Activated naive CD4-positive, alpha-beta T cell treated with anti-CD3 and anti-CD28 coated beads, Interleukin-2, amount 50 U/mL, for 16 hours (primary cell): ENCODE data around the gene PDE2A.

Experiments
- DNase-seq: peaks from one replicate; pipeline ENCODE4 v3.0.0-alpha.2; 2020

PDE2A gene

DNA sequence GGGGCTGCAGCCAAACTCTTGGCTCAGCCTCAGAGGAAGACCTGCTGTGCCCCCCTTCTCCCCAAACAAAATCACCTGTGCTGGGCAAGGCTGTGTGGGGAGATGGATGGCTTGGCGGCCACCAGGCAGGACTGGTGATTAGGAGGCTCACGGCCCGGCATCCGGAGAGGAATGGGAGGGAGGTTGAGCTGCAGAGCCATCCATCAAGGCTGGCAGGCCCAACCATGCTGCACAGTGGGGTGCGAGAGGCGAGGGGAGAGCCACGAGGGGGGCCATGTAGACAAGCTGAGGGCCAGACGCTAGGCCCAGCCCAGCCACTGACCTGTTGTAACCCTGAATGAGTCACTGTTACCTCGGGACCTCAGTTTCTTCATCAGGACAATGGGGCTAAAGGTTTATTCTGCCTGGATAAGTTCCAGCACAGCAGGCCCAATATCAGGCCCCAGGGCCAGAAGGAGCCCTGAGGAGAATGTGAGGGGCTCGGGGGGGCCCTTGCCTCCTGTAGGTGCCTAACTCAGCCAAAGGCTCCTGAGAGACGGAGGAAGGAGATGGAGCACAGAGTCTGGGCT is 18.2 kb downstream of the PDE2A start:
- DNase-seq: no peak

DNA sequence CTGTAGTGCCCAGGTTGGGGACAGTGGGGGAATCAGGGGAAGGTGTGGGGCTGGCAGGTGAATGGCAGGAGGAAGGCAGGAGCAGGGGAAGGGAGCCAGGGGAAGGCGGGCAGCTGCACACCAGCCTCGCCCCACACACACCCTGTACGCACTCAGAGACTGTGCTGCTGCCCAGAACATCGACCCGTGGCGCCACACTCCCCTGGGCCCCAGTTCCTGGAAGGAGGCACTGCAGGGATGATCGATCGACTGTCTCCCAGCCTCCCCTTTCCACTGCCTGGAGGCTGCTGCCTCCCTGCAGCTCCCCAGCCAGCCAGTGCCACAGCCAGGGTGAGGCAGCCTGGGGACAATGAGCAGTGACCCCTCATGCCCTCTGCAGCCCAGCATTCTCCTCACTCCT is 19.2 kb downstream of the PDE2A start:
- DNase-seq: no peak

DNA sequence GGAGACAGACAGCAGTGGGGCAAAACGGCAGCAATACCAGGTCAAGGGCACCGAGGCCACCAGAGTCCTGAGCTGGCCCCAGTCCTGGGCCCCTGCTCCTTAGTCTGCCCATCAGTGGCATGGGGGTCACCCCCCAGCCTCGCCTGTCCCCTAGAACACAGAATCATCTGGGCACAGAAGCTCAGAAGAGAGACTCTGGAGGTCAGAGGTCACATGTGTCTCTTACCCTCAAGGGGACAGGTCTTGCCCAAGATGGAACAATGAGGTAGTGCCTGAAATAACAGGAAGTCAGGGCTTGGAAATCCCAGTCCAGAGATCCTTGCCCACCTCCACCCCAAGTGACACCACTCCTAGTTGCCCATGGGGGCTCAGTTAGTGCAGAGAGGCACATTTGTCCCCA is 20.6 kb downstream of the PDE2A start:
- DNase-seq: no peak

DNA sequence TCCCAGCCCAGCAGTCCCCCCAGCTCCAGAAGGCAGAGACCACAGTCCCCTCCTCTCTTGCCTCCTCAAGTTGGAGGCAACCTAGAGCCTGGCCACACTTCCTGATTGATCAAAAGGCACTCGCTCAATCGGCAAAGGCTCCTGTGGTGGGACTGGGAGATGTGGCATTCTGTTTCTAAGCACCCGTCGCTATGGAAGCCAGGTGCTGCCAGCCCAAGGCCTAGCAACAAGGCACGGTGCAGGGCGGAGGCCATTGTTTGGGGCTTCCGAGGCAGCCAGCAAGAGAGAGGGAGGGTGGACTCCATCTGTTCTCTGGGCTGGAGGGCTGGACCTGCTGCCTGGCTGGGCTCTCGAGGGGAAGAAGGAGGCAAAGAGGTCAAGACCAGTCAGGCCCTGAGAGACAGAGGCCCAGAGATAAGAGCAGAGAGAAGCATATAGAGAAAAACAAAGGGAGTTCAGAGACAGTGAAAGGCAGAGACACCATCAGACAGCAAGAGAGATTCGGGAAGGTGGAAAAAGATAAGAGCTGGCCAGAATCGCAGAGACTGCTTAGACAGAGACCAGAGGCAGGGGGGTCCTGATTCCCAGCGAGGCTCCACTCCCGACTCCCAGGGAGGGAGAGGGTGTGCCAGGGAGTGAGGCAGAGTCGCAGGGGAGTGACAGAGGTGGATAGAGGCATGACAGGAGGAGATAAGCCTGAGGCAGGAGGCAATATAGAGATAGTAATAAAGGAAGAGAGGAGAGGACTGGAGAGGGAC is 21.2 kb downstream of the PDE2A start:
- no peak for DNase-seq

DNA sequence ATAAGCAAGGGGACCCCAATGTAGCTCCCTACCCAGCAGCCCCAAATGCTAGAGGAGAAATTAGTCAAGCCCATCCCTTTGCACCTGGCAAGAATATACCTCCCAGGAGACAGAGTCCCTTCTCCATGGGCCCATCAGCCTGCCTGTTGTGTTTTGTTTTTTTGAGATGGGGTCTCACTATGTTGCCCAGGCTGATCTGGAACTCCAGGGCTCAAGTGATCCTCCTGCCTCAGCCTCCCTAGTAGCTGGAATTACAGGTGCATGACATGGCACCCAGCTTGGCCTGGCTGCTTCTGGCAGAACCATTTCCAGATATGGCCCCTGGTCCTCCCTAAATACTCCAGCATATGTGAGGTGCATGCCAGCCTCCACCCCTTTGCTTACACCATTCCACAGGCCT is 22.1 kb downstream of the PDE2A start:
- DNase-seq: no peak

DNA sequence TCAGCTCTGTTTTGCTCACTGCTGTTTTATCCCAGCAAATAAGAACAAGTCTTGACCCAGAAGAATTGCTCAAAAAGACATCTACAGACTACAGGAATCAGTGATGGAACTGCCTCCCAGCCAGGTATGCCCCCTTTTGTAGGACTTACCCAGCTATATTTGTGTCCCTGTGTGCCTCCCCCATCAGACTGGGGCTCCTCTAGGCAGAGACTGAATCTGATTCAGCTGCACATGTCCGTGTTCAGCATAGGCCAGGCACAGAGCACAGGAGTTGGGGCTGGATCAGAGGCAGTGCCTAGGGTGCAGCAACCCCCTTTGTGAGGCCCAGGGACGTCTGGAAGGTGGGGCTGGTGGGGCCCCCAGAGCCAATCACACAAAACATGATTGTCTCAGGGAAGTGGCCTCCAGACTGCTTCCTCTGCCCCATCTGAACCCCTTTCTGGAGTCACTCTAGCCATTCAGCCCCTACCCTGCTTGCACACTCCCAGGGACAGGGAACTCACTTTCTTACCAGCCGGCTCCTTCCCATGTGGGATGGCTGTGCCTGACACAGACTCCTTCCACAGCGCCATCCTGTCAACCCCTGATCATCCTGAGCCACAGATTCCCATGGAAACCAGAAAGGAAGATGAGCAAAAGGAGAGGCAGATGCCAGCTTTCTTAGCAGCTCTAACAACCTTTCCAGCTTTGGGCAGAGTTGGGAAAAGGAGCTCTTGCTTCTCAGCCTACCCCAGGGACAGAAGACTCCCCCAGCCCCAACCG is 24.8 kb downstream of the PDE2A start:
- DNase-seq: no peak

DNA sequence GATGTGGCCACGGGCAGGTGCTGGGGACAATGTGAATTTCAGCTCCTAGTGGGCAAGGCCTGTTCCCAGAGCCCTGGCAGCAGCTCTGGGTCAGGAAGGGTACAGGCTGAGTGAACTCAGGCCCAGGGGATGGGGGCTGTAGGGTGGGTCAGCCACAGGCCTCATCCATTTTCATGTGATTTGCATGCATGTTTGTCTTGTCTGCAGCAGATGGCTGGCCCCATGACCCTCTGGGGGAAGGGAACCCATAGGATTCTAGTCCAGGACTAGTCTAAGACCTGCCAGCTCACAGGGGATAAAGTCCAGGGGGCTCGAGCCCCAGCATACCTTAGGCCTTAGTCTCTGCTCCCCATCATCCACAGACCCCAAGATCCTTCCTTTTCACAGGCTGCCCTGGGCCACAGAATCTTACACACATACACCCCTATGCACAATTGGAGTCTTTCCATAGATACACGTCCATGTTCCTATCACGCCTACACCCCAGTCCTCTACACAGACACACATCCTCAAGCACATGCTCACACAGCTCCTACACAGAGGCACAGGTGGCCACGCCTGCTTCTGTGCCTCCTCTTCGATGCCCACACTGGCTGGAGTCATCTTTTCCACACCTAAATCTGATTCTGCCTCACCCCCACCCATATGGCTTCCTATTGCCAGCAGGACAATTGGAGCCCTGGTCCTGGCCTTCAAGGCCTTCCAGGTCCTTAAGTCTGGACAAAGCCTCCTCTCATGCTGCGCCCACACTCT is 25.7 kb downstream of the PDE2A start:
- no peak for DNase-seq

DNA sequence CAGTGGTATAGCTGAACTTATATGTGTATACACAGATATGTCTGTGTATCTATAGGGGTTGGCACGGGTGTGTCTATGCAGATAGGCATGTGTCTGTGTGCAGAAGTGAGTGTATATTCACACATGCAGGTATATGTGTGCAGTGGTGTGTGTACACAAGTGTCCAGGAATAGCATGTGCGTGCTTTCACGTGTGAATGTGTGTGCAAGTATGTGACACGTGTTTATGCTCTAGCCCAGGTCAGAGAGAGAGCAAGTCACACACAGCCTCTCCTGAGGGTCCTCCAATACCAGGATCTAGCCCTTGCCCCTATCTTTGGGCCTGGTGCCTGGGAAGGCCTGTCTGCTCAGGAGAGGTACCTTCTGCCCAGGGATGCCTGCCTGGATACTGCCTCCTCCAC is 26.3 kb downstream of the PDE2A start:
- no peak for DNase-seq

DNA sequence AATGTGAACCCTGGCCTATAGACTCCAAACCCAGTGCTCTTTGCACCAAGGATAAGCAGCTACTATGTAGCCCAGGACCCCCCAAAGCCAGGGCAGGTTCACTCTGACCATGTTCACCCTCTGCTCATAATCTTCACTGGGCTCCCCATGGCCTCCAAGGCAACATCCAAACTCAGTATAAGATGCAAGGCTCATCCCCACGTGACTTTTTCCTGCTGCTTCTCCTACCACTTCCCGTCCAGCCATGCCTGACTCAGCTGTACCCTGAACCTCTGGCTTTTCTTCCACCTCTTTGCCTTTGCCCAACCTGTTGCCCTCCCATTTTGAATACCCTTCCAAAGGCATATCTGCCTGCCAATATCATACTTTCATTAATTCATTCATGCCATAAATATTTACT is 27.8 kb downstream of the PDE2A start:
- DNase-seq: no peak

DNA sequence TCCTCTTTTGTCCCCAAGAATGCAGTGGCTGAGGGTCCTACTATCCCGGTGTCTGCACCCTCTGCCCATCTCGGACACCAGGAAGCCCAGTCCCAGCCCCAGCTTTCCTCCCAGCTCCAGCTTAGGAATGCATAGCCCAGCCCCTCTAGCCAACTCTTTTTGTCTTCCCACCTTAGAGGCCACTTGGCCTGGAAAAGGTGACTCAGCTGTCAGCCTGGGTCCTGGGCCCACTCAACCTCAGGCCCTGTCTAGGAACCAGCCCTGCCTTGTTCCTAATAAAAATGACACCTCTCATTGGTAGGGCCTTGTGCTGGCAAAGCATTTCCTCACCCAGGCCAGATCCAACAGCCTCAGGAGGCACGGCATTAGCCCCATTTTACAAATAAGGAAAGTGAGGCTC is 28.2 kb downstream of the PDE2A start:
- DNase-seq: no peak

DNA sequence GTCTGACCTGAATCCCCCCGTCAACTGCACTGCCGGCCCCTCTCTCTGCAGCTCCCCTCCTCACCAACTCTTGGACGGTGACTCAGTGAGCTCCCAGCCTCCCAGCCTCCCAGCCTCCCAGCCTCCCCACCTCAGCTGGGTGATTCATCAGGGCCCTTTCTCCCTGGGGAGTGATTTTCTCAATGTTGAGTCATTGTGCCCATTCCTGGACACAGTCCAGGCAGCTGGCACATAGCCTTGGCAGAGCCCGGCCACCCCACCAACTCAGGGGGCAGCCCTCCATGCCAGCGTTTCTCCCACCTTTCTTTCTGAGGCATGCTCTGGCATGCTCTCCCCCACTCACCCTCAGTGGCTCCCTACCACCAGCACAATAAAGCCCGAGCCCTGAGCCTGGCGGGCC is 30.7 kb downstream of the PDE2A start:
- no peak for DNase-seq

DNA sequence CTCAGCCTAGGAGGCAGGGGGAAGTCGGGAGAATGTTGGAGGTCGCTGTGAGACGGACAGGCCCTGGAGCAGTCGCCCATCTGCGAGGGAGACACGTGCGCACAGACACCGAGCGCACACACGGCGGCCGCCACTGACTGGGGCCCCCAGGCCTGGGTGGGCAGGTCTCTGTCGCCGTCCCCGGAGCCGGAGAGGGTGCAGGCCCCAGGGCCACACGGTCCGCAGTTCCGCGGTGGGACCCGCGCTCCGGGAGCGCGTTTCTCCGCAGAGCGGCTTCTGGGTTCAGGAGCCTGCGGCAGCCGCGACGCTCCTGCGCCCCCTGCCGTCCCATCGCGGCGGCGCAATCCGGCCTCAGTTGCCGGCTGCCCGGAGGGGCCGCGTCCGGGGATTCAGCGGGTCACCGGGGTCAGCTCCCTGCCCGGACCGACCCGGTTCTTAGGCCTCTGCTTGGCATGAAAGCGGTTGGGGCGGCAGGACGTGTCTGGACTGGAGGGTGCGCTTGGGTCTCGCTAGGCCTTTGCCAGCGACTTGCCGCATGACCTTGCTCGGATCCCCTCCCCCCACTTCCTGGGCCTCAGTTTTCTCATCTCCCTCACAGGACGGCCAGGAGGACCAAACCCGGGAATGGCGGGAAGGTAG is 31.2 kb downstream of the PDE2A start:
- DNase-seq: peak; percentile 69

DNA sequence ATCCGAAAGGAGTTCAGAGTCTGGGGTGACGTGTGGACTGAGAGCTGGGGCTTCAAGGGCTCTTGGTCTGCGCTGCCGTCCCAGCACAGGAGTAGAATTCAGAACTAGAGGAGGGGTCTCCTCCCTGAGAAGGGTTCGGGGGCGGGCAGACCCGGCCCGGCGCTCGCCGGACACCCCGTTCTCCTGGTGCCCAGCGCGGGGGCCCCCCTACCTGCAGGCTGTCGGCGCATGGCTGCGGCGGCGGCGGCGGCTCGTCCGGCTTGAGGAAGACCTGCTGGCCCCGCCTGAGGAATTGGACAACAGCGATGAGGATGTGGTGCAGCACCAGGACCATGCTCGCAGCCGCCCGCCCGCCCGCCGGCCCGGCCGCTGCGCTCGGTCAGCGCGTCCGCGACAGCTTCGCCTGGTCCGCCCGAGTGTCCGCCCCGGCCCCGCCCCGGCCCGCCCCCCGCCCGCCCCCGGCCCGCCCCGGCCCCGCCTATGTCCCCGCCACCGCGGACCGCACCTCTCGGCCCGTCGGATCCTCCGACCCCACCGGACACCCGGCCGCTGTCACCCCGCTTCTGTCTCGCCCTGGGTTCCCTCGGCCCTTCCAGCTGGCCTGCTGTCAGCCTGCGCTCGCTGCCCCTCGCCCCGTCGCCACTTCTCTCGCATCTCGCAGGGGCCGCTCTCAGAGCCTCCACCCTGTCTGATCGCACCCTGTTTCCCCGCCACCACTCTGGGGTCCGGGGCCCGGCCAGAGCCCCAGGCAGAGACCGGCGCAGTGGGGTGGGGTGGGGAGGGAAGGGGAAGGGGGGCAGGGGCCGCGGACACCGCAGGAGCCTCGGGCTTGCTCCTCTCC is 32.0 kb downstream of the PDE2A start:
- no peak for DNase-seq

DNA sequence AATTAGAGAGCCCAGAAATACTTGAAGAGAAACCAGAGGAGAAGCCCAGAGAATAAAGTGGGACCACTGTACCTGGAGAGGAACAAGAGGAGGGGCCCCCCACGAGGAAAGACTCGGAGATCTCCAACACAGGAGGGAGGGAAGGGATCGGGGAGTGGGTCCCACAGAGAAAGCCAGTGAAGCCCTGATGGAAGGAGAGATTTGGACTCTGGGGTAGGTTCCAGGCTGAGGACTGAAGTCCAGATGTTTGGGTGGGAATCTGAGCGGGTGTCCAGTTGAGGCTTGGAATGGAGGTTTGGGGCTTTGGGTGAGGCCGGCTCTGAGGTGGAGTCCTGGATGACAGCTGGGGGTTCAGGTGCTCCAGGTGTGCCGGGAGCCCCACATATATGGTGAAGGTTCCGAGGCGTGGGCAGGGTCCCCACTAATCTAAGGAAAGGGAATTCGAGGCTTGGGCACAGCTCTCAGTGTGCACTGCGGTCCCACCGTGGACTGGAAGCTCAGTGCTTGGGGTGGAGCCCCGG is 32.6 kb downstream of the PDE2A start:
- no peak for DNase-seq

DNA sequence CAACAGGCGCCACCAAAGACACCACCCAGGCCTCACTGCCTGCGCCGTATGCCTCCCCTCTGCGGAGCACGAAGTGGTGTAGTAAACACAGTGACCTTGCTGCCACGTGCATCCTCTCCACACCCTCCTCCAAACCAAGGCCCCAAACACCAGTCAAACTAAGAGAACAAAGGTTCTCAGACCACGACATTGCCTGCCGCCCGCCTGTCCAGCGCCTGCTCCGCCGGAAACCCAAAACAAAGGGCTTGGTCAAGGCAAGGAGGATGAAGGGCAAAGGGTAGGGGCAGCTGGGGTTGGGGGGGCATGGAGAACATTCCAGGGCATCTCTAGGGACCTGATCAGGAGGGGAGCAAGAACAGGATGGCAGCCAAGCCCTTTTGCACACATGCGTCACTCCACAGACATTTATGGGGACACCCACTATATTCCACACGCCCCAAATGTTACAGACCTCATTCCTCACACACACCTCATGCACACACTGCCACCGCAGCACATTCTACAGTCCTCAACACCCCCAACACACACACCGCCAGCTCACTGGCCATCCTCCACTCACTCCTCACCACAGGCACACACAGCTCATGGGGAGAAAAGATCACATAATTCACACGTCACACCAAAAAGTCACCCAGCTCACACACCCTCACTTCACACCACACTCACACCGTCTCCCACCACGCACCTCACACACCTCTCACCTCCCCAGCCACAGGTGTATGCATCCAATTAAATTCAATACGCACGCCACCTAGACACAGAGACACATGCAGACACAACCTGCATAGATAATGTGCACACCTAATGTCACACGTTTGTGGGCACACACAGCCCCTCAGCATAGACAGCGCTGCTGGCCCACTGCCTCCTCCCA is 34.5 kb downstream of the PDE2A start:
- DNase-seq: no peak

DNA sequence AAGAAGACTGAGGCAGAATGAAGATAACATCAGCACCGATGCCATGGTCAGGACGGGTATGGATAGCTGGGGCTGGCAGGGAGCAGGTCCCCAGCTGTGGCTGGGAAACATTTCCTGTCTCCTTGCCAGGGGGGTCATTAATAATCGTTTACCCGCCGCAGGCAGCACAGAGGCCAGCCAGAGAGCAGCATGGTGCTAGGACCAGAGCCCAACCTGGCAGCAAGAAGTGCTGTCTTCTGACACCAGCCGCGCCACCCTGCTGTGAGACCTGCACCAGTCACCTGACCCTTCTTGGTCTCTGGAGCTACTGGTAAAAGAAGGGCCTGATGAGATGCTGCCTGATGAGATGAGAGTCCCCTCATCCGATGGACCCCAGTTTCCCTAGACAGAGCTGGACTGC is 36.3 kb downstream of the PDE2A start:
- DNase-seq: no peak

DNA sequence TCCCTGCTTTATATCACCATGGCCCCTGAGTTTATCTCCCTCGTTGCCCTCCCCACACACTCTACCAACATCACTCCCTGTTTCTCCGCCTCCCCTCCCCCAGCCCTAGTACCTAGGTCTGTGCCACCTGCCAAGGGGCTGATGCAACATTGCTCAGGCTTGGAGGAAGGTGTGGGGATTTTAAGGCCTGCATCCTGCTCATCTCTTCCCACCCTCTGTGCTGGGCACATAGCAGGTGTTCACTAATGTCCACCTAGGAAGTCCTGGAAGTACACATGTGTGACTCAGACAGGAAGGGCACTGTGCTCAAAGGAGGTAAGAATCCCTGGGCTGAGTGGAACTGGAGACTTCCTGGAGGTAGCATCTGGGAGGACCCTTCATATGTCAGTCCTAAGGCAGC is 37.0 kb downstream of the PDE2A start:
- no peak for DNase-seq

DNA sequence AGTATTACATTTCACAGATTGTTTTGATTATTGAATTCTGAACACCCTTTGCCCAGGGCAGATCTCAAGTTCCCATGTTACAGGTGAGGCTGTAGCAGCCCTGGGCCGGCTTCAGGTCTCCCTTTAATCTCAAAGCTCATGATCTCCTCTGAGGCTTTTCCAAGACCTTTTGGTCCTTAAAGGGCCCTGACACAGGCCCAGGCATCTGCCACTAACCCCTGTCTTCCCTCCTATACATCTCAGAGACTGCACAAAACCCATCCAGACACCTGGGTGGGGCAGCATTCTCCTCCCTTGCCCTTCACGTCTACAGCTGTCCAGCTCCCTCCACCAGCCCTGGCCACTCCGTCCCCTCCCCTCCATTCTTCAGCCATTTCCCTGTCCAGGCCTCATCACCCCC is 37.8 kb downstream of the PDE2A start:
- no peak for DNase-seq

DNA sequence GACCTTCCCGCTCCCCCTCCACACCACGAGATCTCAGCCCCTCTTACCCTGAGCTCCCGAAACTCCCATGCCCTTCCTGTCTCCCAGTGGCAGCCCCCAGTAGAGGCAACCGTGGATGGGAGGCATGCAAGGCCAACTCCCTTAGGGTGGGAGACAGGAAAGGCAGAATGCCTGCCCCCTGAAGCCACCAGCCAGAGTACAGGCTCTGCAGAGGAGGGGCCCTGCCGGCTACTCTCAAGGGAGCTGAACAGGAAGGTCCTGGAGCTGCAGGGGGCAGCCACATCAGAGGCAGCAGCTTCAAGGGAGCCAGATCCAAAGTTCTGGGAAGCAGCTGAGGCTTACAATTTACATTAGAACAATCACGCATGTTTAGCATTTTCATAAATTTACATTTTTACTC is 38.3 kb downstream of the PDE2A start:
- DNase-seq: no peak

DNA sequence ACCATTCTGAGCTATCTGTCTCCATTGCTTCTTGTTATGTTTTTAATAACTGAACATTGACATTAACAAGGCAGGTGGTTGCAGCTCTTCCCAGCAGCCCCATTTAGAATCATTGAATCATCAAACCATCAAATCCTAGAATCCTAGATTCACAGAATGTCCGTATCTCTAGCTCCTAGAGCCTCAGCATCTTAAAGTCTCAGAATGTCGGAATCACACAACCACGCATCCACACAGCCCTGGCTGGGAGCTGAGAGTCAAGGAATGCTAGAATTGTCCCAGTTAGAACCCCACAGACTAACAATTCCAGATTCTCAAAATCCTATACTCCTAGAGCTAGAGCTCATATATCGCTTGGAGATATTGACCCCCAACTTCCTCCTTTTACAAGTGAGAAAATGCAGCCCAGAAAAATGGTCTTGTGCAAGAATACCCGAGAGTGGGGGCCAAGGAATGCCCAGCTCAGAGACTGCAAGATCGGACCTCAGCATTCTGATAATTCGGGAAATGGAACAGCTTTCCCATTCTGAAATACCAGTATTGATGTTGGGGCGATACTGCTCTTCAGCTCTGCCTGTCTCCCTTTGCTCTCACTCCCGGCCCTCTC is 38.8 kb downstream of the PDE2A start:
- DNase-seq: no peak
